A673 (cell line): ENCODE results near the gene ZNF776. TPM values are rescaled to one million over a fixed set of nuclear protein-coding genes. Genes with fewer than 3 reads are reported as not detected.
"Not testable (repeated sequence)": the region's sequence is repeated elsewhere in the genome, so short reads cannot be mapped to it uniquely, and the experiment has no call there.

Experiments
- BruUV-seq: library from RNA; stranded (reverse); fragments of 400-500 nt; replicated peaks from 2 replicates; lab custom pipeline; 2021; lab: Mats Ljungman, UMichigan
- CTCF ChIA-PET: fragments of 300-600 bp; sonication (Branson Sonifier 250); formaldehyde crosslinking; loops from one replicate; lab custom pipeline; 2022; ENCODE audit warnings: antibody characterized with exemption; lab: Charles Lee
- POLR2A ChIA-PET: fragments of 300-600 bp; sonication (Branson Sonifier 250); formaldehyde crosslinking; loops from one replicate; lab custom pipeline; 2022; ENCODE audit warnings: antibody characterized with exemption; ENCODE audit not compliant: low non-redundant PET; lab: Charles Lee
- DNase-seq: peaks from one replicate; pipeline ENCODE4 v3.0.0-alpha.2; 2015; ENCODE audit warnings: low spot score
- H3K27ac ChIP-seq: fragments of 200-600 bp; sonication (generic); 2 replicates; pipeline ENCODE4 v1.5.1; 2016; ENCODE audit warnings: mixed run types, low read depth, mild to moderate bottlenecking, mixed read lengths, antibody characterized with exemption, low read length; ENCODE audit not compliant: poor library complexity, severe bottlenecking
- H3K27me3 ChIP-seq: fragments of 200-600 bp; sonication (generic); replicated peaks from 2 replicates; pipeline ENCODE4 v1.6.1; 2017; ENCODE audit warnings: mixed run types, low read depth, mild to moderate bottlenecking, mixed read lengths, antibody characterized with exemption, low read length; ENCODE audit not compliant: insufficient read depth, poor library complexity
- H3K36me3 ChIP-seq: fragments of 200-600 bp; sonication (generic); 2 replicates; pipeline ENCODE4 v1.6.1; 2016; ENCODE audit warnings: mixed run types, mild to moderate bottlenecking, mixed read lengths, antibody characterized with exemption, low read length; ENCODE audit not compliant: insufficient read depth, poor library complexity, severe bottlenecking
- H3K4me1 ChIP-seq: fragments of 200-600 bp; sonication (generic); 2 replicates; pipeline ENCODE4 v1.6.1; 2017; ENCODE audit warnings: mixed run types, mild to moderate bottlenecking, mixed read lengths, antibody characterized with exemption, low read length; ENCODE audit not compliant: insufficient read depth, poor library complexity, severe bottlenecking
- H3K4me3 ChIP-seq: fragments of 200-600 bp; sonication (generic); 2 replicates; pipeline ENCODE4 v1.5.1; 2016; ENCODE audit warnings: low read depth, mixed run types, mild to moderate bottlenecking, mixed read lengths, low read length; ENCODE audit not compliant: poor library complexity, severe bottlenecking
- H3K9me3 ChIP-seq: fragments of 200-600 bp; sonication (generic); 2 replicates; pipeline ENCODE4 v1.6.1; 2016; ENCODE audit warnings: mixed run types, low read depth, mild to moderate bottlenecking, mixed read lengths, antibody characterized with exemption, low read length; ENCODE audit not compliant: poor library complexity, severe bottlenecking
- EZH2 ChIP-seq: fragments of 200-600 bp; sonication (generic); IDR thresholded peaks from 2 replicates; pipeline ENCODE4 v1.6.1; 2017; ENCODE audit warnings: borderline replicate concordance, low read depth, mild to moderate bottlenecking, mixed read lengths, antibody characterized with exemption, low read length; ENCODE audit not compliant: poor library complexity, severe bottlenecking
- intact Hi-C: fragments of 100-400 bp; cut with micrococcal nuclease; formaldehyde crosslinking; loops from one replicate; pipeline ENCODE4 v1.10.0; 2022; ENCODE audit not compliant: unreplicated experiment
- total RNA-seq: library from RNA; stranded (reverse); gene quantifications from 2 replicates; pipeline ENCODE4 v1.2.3, GENCODE V29; 2021
- TF ChIP-seq, protein P1 (sequence below): fragments of 300-800, 200-600 bp; sonication (generic); conservative IDR thresholded peaks from 2 replicates; pipeline ENCODE4 v1.5.1; 2017; ENCODE audit warnings: low read depth, mild to moderate bottlenecking, antibody characterized with exemption, low read length, moderate library complexity, mixed read lengths

The ZNF776 gene
- total RNA-seq, 1 experiment from 2014 or later = 15.8 TPM

DNA sequence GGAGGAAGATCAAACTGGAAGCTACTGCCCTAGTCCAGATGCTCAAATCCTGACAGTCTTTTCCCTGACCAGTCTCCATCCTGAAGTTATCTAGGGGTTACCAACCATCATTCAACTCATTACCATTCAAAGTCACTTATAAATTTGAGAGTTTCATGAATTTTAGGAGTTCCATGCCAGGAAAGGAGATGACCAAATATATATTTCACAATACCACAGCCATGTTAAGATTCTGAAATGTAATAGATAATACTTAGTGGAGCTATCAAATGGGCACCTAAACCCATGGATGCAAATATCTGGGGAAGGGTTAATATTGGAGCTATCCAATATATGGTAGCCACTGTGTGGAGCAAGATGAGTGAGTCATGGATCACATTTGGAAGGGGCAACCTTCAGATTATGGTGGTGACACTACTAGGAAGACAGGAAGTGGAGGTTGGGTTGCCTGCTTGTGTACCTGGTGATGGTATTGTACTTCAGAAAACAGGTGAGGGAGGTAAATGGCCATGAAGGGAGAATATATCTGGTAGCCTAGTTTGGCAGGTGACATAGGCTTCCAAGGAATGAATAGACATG is 41.6 kb downstream of the ZNF776 start:
- no peaks in the 10 kb centered on the region for H3K9me3 ChIP-seq
- no peak for TF ChIP-seq EZH2
- TF ChIP-seq, protein P1, sequence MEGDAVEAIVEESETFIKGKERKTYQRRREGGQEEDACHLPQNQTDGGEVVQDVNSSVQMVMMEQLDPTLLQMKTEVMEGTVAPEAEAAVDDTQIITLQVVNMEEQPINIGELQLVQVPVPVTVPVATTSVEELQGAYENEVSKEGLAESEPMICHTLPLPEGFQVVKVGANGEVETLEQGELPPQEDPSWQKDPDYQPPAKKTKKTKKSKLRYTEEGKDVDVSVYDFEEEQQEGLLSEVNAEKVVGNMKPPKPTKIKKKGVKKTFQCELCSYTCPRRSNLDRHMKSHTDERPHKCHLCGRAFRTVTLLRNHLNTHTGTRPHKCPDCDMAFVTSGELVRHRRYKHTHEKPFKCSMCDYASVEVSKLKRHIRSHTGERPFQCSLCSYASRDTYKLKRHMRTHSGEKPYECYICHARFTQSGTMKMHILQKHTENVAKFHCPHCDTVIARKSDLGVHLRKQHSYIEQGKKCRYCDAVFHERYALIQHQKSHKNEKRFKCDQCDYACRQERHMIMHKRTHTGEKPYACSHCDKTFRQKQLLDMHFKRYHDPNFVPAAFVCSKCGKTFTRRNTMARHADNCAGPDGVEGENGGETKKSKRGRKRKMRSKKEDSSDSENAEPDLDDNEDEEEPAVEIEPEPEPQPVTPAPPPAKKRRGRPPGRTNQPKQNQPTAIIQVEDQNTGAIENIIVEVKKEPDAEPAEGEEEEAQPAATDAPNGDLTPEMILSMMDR = no peak
- CTCF ChIA-PET = no interaction called here
- peaks cover 13% of the 10 kb centered on the region for H3K36me3 ChIP-seq
- no TSS peak for BruUV-seq
- no peak overlapping the region for H3K27ac ChIP-seq
- intact Hi-C loops = no loop called here
- POLR2A ChIA-PET = no interaction called here
- H3K27me3 ChIP-seq = no peaks in the 10 kb centered on the region
- no peaks in the 10 kb centered on the region for H3K4me1 ChIP-seq
- no peak for DNase-seq
- no peak overlapping the region for H3K4me3 ChIP-seq

DNA sequence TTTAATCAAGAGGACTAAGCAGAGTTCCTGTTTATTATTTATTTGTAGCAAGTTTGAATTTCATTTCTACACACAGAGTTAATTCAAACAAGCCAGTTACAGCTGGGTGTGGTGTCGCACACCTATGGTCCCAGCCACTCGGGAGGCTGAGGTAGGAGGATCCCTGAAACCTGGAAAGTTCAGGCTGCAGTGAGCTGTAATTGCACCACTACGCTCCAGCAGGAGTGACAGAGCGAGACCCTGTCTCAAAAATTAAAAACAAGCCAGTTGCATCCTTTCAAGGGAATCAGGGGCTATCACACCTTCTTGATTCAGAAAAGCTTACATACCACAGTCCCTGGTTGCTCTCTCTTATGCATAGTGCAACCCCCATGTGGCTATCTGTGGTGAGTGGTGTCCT is 42.7 kb downstream of the ZNF776 start:
- POLR2A ChIA-PET = no interaction called here
- H3K9me3 ChIP-seq = no peaks in the 10 kb centered on the region
- no TSS peak for BruUV-seq
- TF ChIP-seq, protein P1 = no peak
- no peak for TF ChIP-seq EZH2
- H3K4me1 ChIP-seq = no peaks in the 10 kb centered on the region
- H3K4me3 ChIP-seq = no peak overlapping the region
- intact Hi-C loops = no loop called here
- no peaks in the 10 kb centered on the region for H3K27me3 ChIP-seq
- DNase-seq = no peak
- H3K27ac ChIP-seq = no peak overlapping the region
- CTCF ChIA-PET = no interaction called here
- H3K36me3 ChIP-seq = peaks cover 13% of the 10 kb centered on the region

DNA sequence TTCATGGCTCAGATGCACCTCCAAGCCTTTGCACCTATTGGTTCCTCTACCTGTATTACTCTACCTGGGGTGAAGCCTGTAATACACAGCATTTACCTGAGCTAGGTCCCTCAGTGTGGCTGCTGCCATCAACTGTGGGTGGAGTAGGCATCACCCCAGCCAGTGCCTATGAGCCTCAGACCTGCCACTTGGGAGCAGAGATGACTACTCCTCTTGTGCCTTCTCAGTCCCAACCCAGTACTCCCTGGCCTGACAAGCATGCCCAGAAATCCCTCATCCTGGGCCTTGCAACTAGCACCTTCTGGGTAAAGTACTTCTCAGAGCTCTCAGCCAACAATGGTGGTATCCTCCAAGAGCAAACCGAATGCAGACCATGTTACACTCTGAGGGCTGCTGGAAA is 50.0 kb downstream of the ZNF776 start:
- H3K4me3 ChIP-seq, H3K27ac ChIP-seq, BruUV-seq, CTCF ChIA-PET, POLR2A ChIA-PET, intact Hi-C loops, H3K27me3 ChIP-seq, DNase-seq, H3K9me3 ChIP-seq, H3K4me1 ChIP-seq, H3K36me3 ChIP-seq: not testable (repeated sequence)

DNA sequence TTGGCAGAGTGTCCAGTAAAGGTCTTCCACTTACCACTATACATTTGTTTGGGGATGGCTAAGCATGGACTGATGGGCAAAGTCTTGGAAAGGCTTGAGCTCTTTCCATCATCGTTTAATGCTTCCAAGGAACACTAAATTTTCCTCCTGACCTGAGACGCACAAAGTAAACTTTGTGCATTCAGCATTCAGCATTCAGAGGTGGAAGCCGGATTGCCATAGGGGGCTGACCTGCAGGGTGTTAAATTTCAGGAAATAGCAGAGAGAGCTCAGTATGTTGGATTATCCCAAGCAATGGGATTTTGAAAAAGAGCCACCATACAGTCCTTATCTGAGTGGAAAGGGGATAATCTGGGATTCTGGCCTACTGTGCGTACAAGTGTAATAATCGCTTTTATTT is 54.1 kb downstream of the ZNF776 start:
- no peaks in the 10 kb centered on the region for H3K27me3 ChIP-seq
- no peak overlapping the region for H3K27ac ChIP-seq
- H3K36me3 ChIP-seq = no peaks in the 10 kb centered on the region
- ChIA-PET CTCF (no interaction called here), POLR2A (no interaction called here)
- intact Hi-C loops = no loop called here
- no peak for TF ChIP-seq EZH2
- TF ChIP-seq, protein P1 = no peak
- no peak overlapping the region for H3K4me3 ChIP-seq
- no peak for DNase-seq
- H3K9me3 ChIP-seq = no peaks in the 10 kb centered on the region
- H3K4me1 ChIP-seq = peaks cover 7% of the 10 kb centered on the region
- no TSS peak for BruUV-seq
